D721Med (cell line): Measurements from ENCODE around the gene S1PR4.
"Not testable (repeated sequence)": the region's sequence is repeated elsewhere in the genome, so short reads cannot be mapped to it uniquely, and the experiment has no call there.

Experiments used
- DNase-seq: peaks from one replicate; pipeline ENCODE4 v3.0.0; 2011; ENCODE audit warnings: low spot score; ENCODE audit not compliant: insufficient read length
- FAIRE-seq: peaks from 2 replicates; lab custom pipeline; 2011; peaks lifted over from hg19 to GRCh38; lab: Jason Lieb, UNC
- CTCF ChIP-seq: IDR thresholded peaks from 2 replicates; pipeline ENCODE4 v1.5.1; 2012; ENCODE audit warnings: mild to moderate bottlenecking, control low read depth; ENCODE audit not compliant: insufficient read depth; ENCODE audit errors: missing control alignments

The S1PR4 gene

GRCh38 chr19:3201911-3202310, 23.3 kb downstream of the S1PR4 start:
- TF ChIP-seq CTCF: no peak
- FAIRE-seq: no peak
- no peak for DNase-seq

GRCh38 chr19:3202346-3202745, 23.8 kb downstream of the S1PR4 start:
- FAIRE-seq (no peak), DNase-seq (peak; percentile 21)
- TF ChIP-seq CTCF: no peak

GRCh38 chr19:3202895-3203294, 24.3 kb downstream of the S1PR4 start:
- not testable (repeated sequence) for FAIRE-seq

GRCh38 chr19:3203805-3204645, 25.5 kb downstream of the S1PR4 start:
- DNase-seq (no peak), FAIRE-seq (no peak)
- no peak for TF ChIP-seq CTCF

More at GRCh38 chr19:3202895-3203294, 24.3 kb downstream of the S1PR4 start:
- not testable (repeated sequence) for DNase-seq

GRCh38 chr19:3204646-3205275, 26.2 kb downstream of the S1PR4 start:
- DNase-seq (no peak), FAIRE-seq (no peak)
- TF ChIP-seq CTCF: no peak

GRCh38 chr19:3206216-3206953, 27.8 kb downstream of the S1PR4 start:
- TF ChIP-seq CTCF: no peak
- DNase-seq (peak; percentile 13), FAIRE-seq (no peak)

GRCh38 chr19:3207461-3208242, 29.1 kb downstream of the S1PR4 start:
- TF ChIP-seq CTCF: no peak
- no peak for FAIRE-seq
- DNase-seq: peak; percentile 24
